H9 (cell line): ENCODE measurements around the gene LRMDA. TPM values are rescaled to one million over a fixed set of nuclear protein-coding genes. Genes with fewer than 3 reads are reported as not detected.

Experiments used
- DNase-seq: peaks from one replicate; pipeline ENCODE4 v3.0.0-alpha.2; 2017
- H2AFZ ChIP-seq: one replicate; pipeline ENCODE4 v1.6.1; 2013; ENCODE audit warnings: mild to moderate bottlenecking, low read length, control low read depth, moderate library complexity
- H2AK5ac ChIP-seq: 2 replicates; pipeline ENCODE4 v1.6.1; 2013; ENCODE audit warnings: low read length, control low read depth, mixed read lengths; ENCODE audit not compliant: insufficient read length
- H2BK120ac ChIP-seq: one replicate; pipeline ENCODE4 v1.6.1; 2013; ENCODE audit warnings: low read depth, mild to moderate bottlenecking, low read length, control low read depth, inconsistent platforms; ENCODE audit not compliant: poor library complexity, severe bottlenecking
- H2BK12ac ChIP-seq: 2 replicates; pipeline ENCODE4 v1.6.1; 2013; ENCODE audit warnings: low read length, control low read depth, mixed read lengths, low read depth; ENCODE audit not compliant: insufficient read length
- H2BK15ac ChIP-seq: 2 replicates; pipeline ENCODE4 v1.6.1; 2013; ENCODE audit warnings: low read depth, low read length, control low read depth
- H2BK20ac ChIP-seq: one replicate; pipeline ENCODE4 v1.6.1; 2013; ENCODE audit warnings: low read depth, mild to moderate bottlenecking, low read length, control low read depth, inconsistent platforms; ENCODE audit not compliant: poor library complexity, severe bottlenecking
- H2BK5ac ChIP-seq: 2 replicates; pipeline ENCODE4 v1.6.1; 2013; ENCODE audit warnings: low read length, control low read depth, mixed read lengths; ENCODE audit not compliant: insufficient read length
- H3K14ac ChIP-seq: 2 replicates; pipeline ENCODE4 v1.6.1; 2013; ENCODE audit warnings: low read length, control low read depth; ENCODE audit not compliant: insufficient read depth
- H3K18ac ChIP-seq: 2 replicates; pipeline ENCODE4 v1.6.1; 2013; ENCODE audit warnings: low read depth, mild to moderate bottlenecking, mixed read lengths, low read length, control low read depth; ENCODE audit not compliant: insufficient read length
- H3K23ac ChIP-seq: 2 replicates; pipeline ENCODE4 v1.6.1; 2013; ENCODE audit warnings: low read length, control low read depth, mixed read lengths, low read depth; ENCODE audit not compliant: insufficient read length
- H3K23me2 ChIP-seq: 2 replicates; pipeline ENCODE4 v1.6.1; 2013; ENCODE audit warnings: low read depth, mild to moderate bottlenecking, mixed read lengths, low read length, control low read depth; ENCODE audit not compliant: insufficient read length, poor library complexity, severe bottlenecking
- H3K27ac ChIP-seq: 2 replicates; pipeline ENCODE4 v1.5.1; 2013; ENCODE audit warnings: low read length, control low read depth, mixed read lengths, low read depth; ENCODE audit not compliant: insufficient read length
- H3K27me3 ChIP-seq: 2 replicates; pipeline ENCODE4 v1.6.1; 2013; ENCODE audit warnings: low read length, control low read depth, inconsistent platforms; ENCODE audit not compliant: insufficient read depth
- H3K4ac ChIP-seq: 2 replicates; pipeline ENCODE4 v1.6.1; 2013; ENCODE audit warnings: low read depth, mild to moderate bottlenecking, control low read depth, inconsistent platforms, low read length, moderate library complexity
- H3K4me1 ChIP-seq: 2 replicates; pipeline ENCODE4 v1.6.1; 2013; ENCODE audit warnings: low read length, control low read depth, inconsistent platforms; ENCODE audit not compliant: insufficient read depth
- H3K4me2 ChIP-seq: 2 replicates; pipeline ENCODE4 v1.6.1; 2013; ENCODE audit warnings: low read length, control low read depth, mixed read lengths; ENCODE audit not compliant: insufficient read length, insufficient read depth
- H3K56ac ChIP-seq: 2 replicates; pipeline ENCODE4 v1.6.1; 2013; ENCODE audit warnings: low read depth, mild to moderate bottlenecking, mixed read lengths, low read length, control low read depth; ENCODE audit not compliant: insufficient read length
- H3K79me1 ChIP-seq: 2 replicates; pipeline ENCODE4 v1.6.1; 2013; ENCODE audit warnings: low read depth, mild to moderate bottlenecking, moderate library complexity, low read length, control low read depth, inconsistent platforms; ENCODE audit not compliant: insufficient read depth, poor library complexity, severe bottlenecking
- H3K79me2 ChIP-seq: 2 replicates; pipeline ENCODE4 v1.6.1; 2013; ENCODE audit warnings: low read length, control low read depth, inconsistent platforms; ENCODE audit not compliant: insufficient read depth
- H3K9ac ChIP-seq: 2 replicates; pipeline ENCODE4 v1.6.1; 2013; ENCODE audit warnings: low read length, control low read depth, mixed read lengths; ENCODE audit not compliant: insufficient read length; ENCODE audit errors: extremely low read depth
- H3K9me3 ChIP-seq: one replicate; pipeline ENCODE4 v1.6.1; 2013; ENCODE audit warnings: low read depth, low read length, inconsistent platforms; ENCODE audit not compliant: control insufficient read depth
- H3T11ph ChIP-seq: one replicate; pipeline ENCODE4 v1.6.1; 2013; ENCODE audit warnings: mild to moderate bottlenecking, low read length, control low read depth, inconsistent platforms
- H4K20me1 ChIP-seq: one replicate; pipeline ENCODE4 v1.6.1; 2013; ENCODE audit not compliant: control insufficient read depth, insufficient read length, insufficient read depth
- H4K5ac ChIP-seq: 2 replicates; pipeline ENCODE4 v1.6.1; 2013; ENCODE audit warnings: low read depth, mild to moderate bottlenecking, mixed read lengths, low read length, control low read depth; ENCODE audit not compliant: insufficient read length
- H4K8ac ChIP-seq: replicated peaks from 2 replicates; pipeline ENCODE4 v1.6.1; 2013; ENCODE audit warnings: low read length, control low read depth, mixed read lengths, low read depth; ENCODE audit not compliant: insufficient read length
- H4K91ac ChIP-seq: 2 replicates; pipeline ENCODE4 v1.6.1; 2013; ENCODE audit warnings: low read depth, mild to moderate bottlenecking, moderate library complexity, mixed read lengths, low read length, control low read depth; ENCODE audit not compliant: insufficient read length
- H3K27ac Mint-ChIP-seq, 3 experiments: 2 replicates in 2 of 3; 3 replicates in 1 of 3; pipeline ENCODE4 v1.8.0; 2020 to 2021; ENCODE audit warnings: mixed read lengths in 3 of 3, mild to moderate bottlenecking in 1 of 3, moderate library complexity in 1 of 3
- H3K27me3 Mint-ChIP-seq: 2 replicates; pipeline ENCODE4 v1.8.0; 2021; ENCODE audit warnings: low read depth, mild to moderate bottlenecking, moderate library complexity, mixed read lengths
- H3K36me3 Mint-ChIP-seq, 3 experiments: 2 replicates in 2 of 3; 3 replicates in 1 of 3; pipeline ENCODE4 v1.8.0; 2020 to 2021; ENCODE audit warnings: low read depth in 3 of 3, mixed read lengths in 3 of 3; ENCODE audit not compliant: insufficient read depth in 1 of 3
- H3K4me1 Mint-ChIP-seq, 2 experiments: 2 replicates each; pipeline ENCODE4 v1.8.0; 2020; ENCODE audit warnings: mixed read lengths in 2 of 2
- H3K4me3 Mint-ChIP-seq, 2 experiments: 2 replicates in 1 of 2; 3 replicates in 1 of 2; pipeline ENCODE4 v1.8.0; 2020 to 2021; ENCODE audit warnings: mild to moderate bottlenecking in 2 of 2, mixed read lengths in 2 of 2, moderate library complexity in 1 of 2
- H3K9me3 Mint-ChIP-seq, 2 experiments: 2 replicates in 1 of 2; 3 replicates in 1 of 2; pipeline ENCODE4 v1.8.0; 2020; ENCODE audit warnings: mild to moderate bottlenecking in 2 of 2, mixed read lengths in 2 of 2, moderate library complexity in 1 of 2
- CTCF ChIP-seq: fragments of 200-600 bp; sonication (generic); conservative IDR thresholded peaks from 3 replicates; pipeline ENCODE4 v1.8.0; 2021; ENCODE audit warnings: antibody characterized with exemption, mild to moderate bottlenecking
- WGBS: extraction: QIAGEN DNeasy Blood & Tissue Kit; methylation state at CpG from one replicate; pipeline ENCODE4 v1.1.7; 2013; ENCODE audit warnings: missing lambda C conversion rate, low lambda C conversion rate, mixed read lengths; ENCODE audit not compliant: insufficient read length; ENCODE audit errors: extremely low coverage; 5-methylcytosine and 5-hydroxymethylcytosine counted together
- total RNA-seq: library from RNA; stranded (reverse); gene quantifications from 2 replicates; pipeline ENCODE4 v1.2.1, GENCODE V29; 2021

The LRMDA gene
- total RNA-seq, 1 experiment from 2014 or later, result 1.8 TPM

DNA sequence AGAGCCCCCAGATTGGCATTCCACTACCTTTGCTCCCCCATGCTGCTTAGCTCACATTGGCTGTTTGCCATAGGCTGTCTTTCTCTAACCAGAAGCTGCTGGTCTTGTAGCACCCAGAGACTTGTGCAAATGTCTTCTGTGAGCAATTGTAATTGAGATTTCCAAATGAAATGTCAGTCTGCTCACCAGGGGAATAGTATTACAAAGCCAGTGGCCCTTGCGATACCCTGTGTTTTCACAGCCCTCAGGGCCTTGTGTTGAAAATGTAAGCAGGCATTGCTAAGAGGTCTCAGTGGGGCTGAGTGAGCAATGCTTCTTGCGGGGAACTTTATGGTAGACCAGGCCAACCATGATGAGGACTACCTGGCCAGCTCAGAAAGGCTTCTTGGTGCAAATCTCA is 746.5 kb downstream of the LRMDA start:
- Histone ChIP-seq H3K79me2 (no peaks in the 10 kb centered on the region), H4K91ac (no peak overlapping the region), H2BK20ac (no peak overlapping the region), H3K23ac (no peak overlapping the region), H3K4me2 (no peak overlapping the region), H2BK5ac (no peak overlapping the region), H4K20me1 (no peaks in the 10 kb centered on the region), H2BK12ac (no peak overlapping the region), H4K5ac (no peak overlapping the region), H3K27me3 (no peaks in the 10 kb centered on the region), H3K27ac (no peak overlapping the region), H3K4ac (no peak overlapping the region), H3K4me1 (0 out of 2 replicates have a peak, but pooled peaks cover 6% of the 10 kb centered on the region), H3K14ac (no peak overlapping the region), H3K79me1 (no peaks in the 10 kb centered on the region), H2AFZ (no peak overlapping the region), H3K18ac (no peak overlapping the region), H3T11ph (no peak overlapping the region), H3K9me3 (no peaks in the 10 kb centered on the region), H3K23me2 (no peaks in the 10 kb centered on the region), H2BK15ac (no peak overlapping the region), H3K9ac (no peak overlapping the region), H2AK5ac (no peak overlapping the region), H3K56ac (no peak overlapping the region), H2BK120ac (no peak overlapping the region), H4K8ac (no peak overlapping the region)
- no CpG with 5 or more reads among the region's 2 CpGs for WGBS
- Mint-ChIP-seq H3K27me3 (peaks cover 15% of the 10 kb centered on the region), H3K9me3 (no peaks in the 10 kb centered on the region), H3K4me3 (no peak overlapping the region), H3K27ac (no peak overlapping the region; a peak in 2 of 7 replicates), H3K36me3 (no peaks in the 10 kb centered on the region; a peak in 1 of 7 replicates), H3K4me1 (peaks cover 14 to 18% of the 10 kb centered on the region in 2 experiments)
- no peak for DNase-seq
- TF ChIP-seq CTCF, result no peak
